HG02678 (cell line): ENCODE data around the gene AKAP13.
A peak's percentile ranks its signal among the peaks of the same experiment; 100 is the strongest.
"Not testable (repeated sequence)": the region's sequence is repeated elsewhere in the genome, so short reads cannot be mapped to it uniquely, and the experiment has no call there.

Experiments
- ATAC-seq: cut with Tn5 transposase; IDR thresholded peaks from one replicate; pipeline ENCODE4 v1.9.1; 2021; ENCODE audit warnings: mild to moderate bottlenecking, moderate library complexity; ENCODE audit not compliant: unreplicated experiment

Gene AKAP13, protein sequence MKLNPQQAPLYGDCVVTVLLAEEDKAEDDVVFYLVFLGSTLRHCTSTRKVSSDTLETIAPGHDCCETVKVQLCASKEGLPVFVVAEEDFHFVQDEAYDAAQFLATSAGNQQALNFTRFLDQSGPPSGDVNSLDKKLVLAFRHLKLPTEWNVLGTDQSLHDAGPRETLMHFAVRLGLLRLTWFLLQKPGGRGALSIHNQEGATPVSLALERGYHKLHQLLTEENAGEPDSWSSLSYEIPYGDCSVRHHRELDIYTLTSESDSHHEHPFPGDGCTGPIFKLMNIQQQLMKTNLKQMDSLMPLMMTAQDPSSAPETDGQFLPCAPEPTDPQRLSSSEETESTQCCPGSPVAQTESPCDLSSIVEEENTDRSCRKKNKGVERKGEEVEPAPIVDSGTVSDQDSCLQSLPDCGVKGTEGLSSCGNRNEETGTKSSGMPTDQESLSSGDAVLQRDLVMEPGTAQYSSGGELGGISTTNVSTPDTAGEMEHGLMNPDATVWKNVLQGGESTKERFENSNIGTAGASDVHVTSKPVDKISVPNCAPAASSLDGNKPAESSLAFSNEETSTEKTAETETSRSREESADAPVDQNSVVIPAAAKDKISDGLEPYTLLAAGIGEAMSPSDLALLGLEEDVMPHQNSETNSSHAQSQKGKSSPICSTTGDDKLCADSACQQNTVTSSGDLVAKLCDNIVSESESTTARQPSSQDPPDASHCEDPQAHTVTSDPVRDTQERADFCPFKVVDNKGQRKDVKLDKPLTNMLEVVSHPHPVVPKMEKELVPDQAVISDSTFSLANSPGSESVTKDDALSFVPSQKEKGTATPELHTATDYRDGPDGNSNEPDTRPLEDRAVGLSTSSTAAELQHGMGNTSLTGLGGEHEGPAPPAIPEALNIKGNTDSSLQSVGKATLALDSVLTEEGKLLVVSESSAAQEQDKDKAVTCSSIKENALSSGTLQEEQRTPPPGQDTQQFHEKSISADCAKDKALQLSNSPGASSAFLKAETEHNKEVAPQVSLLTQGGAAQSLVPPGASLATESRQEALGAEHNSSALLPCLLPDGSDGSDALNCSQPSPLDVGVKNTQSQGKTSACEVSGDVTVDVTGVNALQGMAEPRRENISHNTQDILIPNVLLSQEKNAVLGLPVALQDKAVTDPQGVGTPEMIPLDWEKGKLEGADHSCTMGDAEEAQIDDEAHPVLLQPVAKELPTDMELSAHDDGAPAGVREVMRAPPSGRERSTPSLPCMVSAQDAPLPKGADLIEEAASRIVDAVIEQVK (N-terminal part only)

DNA sequence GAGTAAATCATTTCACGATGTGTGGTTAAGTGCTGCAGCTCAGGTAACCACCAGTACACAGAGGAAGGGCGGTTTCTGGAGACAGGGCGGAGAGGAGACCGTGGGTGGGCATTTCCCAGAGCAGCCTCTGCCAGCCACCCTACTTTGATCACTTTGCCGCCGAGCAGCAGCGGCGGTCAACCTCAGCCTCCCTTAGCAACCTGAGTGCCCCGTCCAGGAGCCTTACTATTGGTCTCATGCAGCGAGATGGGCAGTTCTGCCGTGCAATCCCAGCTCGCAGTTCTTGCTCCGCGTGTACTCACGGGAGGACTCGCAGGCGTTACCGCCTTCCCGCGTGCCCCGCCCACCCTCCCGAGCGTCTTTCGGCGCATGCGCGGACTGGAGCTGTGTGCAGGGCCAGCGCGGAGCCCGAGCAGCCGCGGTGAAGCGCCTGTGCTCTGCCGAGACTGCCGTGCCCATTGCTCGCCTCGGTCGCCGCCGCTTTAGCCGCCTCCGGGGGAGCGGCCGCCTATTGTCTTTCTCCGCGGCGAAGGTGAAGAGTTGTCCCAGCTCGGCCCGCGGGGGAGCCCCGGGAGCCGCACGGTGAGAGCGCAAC is at the start of gene AKAP13:
Gene AKAP13 (plus strand): TSS at position 387 of the 595 bp plus-strand sequence. CDS start 105,118 bp downstream, outside the sequence.
- ATAC-seq = peak; percentile 87

- ATAC-seq = peak; percentile 64
Observed at GRCh38 chr15:85330901-85331588, 49.4 kb upstream of the AKAP13 start.

DNA sequence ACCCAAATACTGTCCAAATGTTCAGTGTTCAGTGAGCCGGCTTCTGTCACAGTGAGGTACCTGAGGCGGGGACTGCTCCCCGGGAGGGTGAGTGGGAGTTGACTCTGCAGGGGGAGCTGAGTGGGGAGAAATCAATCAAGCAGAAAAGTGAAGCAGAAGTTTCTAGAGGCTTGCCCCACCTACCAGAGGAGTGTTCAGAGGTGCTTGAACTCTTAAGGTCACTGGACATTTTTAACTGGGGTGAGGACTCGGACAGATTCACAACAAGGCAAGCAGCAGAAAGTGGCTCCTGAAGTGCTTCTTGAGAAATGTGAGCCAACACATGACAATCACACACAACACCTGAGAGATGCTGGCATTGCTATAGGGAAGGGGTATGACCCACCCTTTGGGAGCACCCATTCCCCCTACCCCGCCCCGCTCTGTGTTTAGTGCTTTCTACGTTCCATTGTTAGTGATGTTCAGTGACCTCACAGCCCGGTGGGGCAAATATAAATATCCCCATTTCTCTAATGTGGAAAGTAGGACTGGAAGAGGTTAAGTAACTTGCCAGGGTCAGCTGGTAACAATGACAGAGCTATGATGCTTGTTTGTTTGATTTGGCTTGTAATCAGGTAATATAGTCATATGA is 48.6 kb upstream of the AKAP13 start:
- ATAC-seq = no peak

GRCh38 chr15:85333132-85333831 is 47.1 kb upstream of the AKAP13 start:
- ATAC-seq = no peak

- ATAC-seq = no peak
Observed at GRCh38 chr15:85334241-85334640, 46.2 kb upstream of the AKAP13 start.

DNA sequence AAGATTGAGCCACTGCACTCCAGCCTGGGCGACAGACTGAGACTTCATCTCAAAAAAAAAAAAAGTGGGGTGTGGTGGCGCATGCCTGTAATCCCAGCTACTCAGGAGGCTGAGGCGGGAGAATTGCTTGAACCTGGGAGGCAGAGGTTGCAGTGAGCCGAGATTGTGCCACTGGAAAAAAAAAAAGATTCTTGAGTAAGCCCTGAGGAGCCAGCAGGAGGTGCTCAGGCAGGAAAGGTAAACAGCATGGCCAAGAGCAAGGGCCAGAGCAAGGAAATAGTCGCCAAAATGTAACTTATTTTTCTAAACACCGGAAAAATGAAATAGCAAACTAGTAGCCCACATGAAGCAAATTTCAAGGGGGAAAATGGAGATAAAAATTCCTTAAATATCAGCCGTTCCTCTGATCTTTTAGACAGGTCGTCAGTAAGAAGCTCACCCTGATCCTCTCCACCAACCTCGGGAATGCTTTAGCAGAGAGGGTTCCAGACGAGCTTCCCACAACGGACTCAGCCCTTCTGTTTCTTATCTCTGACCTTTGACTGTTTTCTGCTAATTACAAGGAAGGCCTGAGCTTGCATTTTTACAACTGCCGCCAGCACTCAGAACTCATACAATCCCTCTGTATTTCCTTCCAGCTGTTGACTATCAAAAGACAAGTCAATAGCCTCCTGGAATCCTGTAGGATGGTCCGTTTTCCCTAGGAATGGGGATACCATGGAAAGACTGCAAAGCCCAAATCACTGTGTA is 45.0 kb upstream of the AKAP13 start:
- no peak for ATAC-seq

GRCh38 chr15:85336880-85337279 is 43.5 kb upstream of the AKAP13 start:
- ATAC-seq = no peak

DNA sequence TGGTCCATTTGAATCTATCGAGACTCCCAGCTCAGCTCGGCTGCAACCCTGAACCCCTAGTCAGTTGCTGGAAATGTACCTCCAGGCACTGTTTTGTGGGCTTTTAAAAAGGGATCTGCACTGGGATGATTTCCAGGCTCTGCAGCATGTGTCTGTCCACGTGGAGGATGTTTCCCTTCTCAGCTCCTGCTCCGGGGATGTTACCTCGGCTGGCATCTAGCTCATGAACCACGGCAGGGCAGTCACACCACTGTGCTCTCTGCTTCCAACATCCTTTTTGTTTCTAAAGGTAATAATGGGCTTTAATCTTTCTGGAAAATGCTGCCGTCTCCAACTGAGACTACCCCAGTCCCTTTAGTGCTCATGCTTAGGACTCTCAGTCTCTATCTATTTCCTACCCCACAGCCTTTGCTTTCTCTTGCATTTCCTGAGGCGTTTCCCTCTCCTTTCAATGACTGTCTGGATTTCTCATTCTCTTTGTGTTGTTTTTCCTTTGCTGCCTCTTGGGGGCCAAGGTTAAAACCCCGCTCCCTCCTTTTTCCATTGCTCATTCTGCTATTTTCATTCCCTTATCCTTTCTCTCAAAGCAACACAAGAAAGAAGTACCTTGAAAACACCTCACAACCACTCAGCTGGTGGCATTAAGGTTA is 42.9 kb upstream of the AKAP13 start:
- ATAC-seq = no peak

DNA sequence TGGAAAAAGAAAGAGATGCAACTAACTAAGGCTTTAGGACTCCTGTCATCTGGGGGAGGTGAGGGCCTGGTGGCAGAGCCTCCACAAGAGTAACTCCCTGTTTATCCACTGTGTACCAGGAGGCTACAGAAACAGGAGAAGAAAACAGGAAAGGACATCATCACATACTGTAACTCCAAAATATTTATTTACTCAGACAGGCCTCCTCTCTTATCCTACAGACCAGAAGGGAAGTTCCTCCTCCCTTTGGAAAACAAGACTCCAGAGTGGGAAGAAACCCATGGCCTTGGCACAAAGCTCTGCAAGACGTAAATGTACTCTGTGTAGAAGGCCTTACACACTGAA is 40.1 kb upstream of the AKAP13 start:
- ATAC-seq = no peak

DNA sequence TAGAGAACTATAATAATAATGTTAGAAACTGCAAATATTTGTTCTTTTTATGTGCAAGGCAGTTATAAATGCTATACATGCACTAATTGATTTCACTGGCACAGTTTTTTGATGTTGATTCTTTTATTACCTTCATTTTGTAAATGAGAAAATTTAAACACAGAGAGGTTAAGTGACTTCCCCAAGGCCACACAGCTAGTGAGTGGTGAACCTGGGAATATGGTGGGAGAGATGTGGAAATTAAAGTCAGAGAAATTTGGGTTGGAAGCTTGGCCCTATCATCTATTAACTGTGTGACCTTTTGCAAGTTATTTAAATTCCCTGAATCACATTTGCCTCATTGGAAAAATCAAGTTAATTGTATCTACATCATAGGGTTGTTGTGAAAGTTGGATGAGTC is 39.6 kb upstream of the AKAP13 start:
- ATAC-seq = no peak

- ATAC-seq = not testable (repeated sequence)
Observed at GRCh38 chr15:85342163-85342562, 38.2 kb upstream of the AKAP13 start.

- ATAC-seq = not testable (repeated sequence)
Observed at GRCh38 chr15:85343443-85343842, 37.0 kb upstream of the AKAP13 start.

- not testable (repeated sequence) for ATAC-seq
Observed at GRCh38 chr15:85344241-85344640, 36.2 kb upstream of the AKAP13 start.

DNA sequence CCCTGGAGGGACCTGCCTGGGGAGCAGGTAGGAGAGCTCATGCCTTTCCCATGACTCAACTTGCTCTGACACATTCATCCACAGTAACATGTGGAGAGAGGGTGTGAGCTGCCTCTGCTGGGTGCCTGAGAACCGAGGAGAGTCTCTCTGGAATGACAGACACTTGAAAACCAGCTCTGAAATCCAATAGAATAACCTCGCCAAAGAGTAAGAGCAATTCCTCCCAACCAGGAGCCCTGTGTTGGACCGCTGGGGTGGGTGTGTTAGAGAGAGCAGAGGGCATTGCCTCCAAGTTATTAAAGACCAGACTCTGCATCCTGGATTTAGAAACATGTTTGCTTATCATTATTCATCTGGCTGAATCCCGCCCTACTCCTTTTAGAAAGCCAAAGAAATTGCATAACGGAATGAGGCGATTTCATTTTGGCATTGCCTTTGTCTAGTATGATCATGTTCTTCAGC is 35.7 kb upstream of the AKAP13 start:
- ATAC-seq = not testable (repeated sequence)

- ATAC-seq = not testable (repeated sequence)
Observed at GRCh38 chr15:85345196-85345918, 35.0 kb upstream of the AKAP13 start.

GRCh38 chr15:85346462-85347084 is 33.8 kb upstream of the AKAP13 start:
- not testable (repeated sequence) for ATAC-seq
